Right cardiac atrium (tissue), 5 donors: ENCODE measurements around the gene GABRB2. TPM values are rescaled to one million over a fixed set of nuclear protein-coding genes. Genes with fewer than 3 reads are reported as not detected.

Experiments
- ATAC-seq, 2 donors: fragments of 200-7000 bp; cut with Tn5 transposase; one replicate each; pipeline versions ENCODE4 v1.8.0 to v1.9.1; 2020; ENCODE audit warnings: moderate library complexity in 2 of 2, mild to moderate bottlenecking in 1 of 2
- DNase-seq, 3 donors: peaks; one replicate each; pipeline ENCODE4 v3.0.0-alpha.2; 2020
- H3K27ac ChIP-seq: one replicate; pipeline ENCODE4 v1.5.1; 2013; ENCODE audit warnings: mild to moderate bottlenecking, low read length, control low read depth, moderate library complexity
- H3K27me3 ChIP-seq: one replicate; pipeline ENCODE4 v1.6.1; 2013; ENCODE audit not compliant: control insufficient read depth, insufficient read depth
- H3K4me1 ChIP-seq: one replicate; pipeline ENCODE4 v1.6.1; 2013; ENCODE audit warnings: low read length; ENCODE audit not compliant: control insufficient read depth, insufficient read depth
- H3K4me3 ChIP-seq: one replicate; pipeline ENCODE4 v1.5.1; 2013; ENCODE audit warnings: low read length, control low read depth
- H3K9me3 ChIP-seq: one replicate; pipeline ENCODE4 v1.6.1; 2013; ENCODE audit warnings: low read length; ENCODE audit not compliant: control insufficient read depth
- WGBS: extraction: QIAGEN DNeasy Blood & Tissue Kit; methylation state at CpG from one replicate; pipeline ENCODE4 v1.1.7; 2013; 5-methylcytosine and 5-hydroxymethylcytosine counted together
- intact Hi-C, 4 donors: fragments of 100-400 bp; cut with DNase I; formaldehyde crosslinking; loops; one replicate each; pipeline versions ENCODE4 v1.11.0 to v1.14.0; 2022 to 2023
- polyA plus RNA-seq: library from polyadenylated mRNA; stranded (reverse); fragments of 200-250 nt; gene quantifications from one replicate; pipeline ENCODE4 v1.2.3, GENCODE V29; 2013
- total RNA-seq, 4 donors: library from RNA; stranded (reverse); fragmentation: NEBNext Ultra II Directional; extraction: Animal tissue kit (Norgen Biotek cat#: 25700); gene quantifications; one replicate each; pipeline ENCODE4 v1.2.1, GENCODE V29; 2021
- donor health status: healthy with polysubstance abuse.
- donor health status: DM: no; HTN: yes; CAD: no.
- donor health status: DM: no; HTN: no; CAD: no.
- donor health status: DM: no; HTN: yes; CAD: no; lungs with severe emphysema.
- donor health status: DM: yes; HTN: yes; CAD: no.

GABRB2 gene
- total and polyA plus RNA-seq, 5 donors: 0.02 to 0.53 (median 0.11) TPM

DNA sequence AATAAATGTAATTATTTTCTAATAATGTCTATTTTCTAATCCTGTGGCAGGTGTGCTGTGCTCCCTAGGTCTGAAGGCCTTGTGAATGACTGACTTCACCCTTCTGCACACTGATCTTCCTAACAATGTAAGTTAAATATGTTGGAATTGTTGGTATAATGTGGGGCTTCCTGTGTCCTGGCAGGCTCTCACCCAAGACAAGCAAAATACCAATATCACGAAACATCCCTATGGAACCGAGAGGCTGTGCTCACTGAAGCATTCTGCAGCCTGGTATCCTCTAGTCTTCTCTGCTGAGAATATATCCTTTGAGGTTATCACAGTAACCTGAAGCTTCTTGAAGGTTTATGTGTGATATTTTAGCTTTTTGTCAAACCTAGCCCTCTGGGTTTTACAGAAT is 159.4 kb downstream of the GABRB2 start:
- WGBS: 84% methylated on average over 2 of the region's 2 CpGs
- Histone ChIP-seq H3K27me3 (no peaks in the 10 kb centered on the region), H3K9me3 (no peaks in the 10 kb centered on the region), H3K4me1 (peaks cover 1% of the 10 kb centered on the region), H3K4me3 (no peak overlapping the region), H3K27ac (no peak overlapping the region)
- DNase-seq (no peak), ATAC-seq (no peak)
- intact Hi-C loops: no loop called here

DNA sequence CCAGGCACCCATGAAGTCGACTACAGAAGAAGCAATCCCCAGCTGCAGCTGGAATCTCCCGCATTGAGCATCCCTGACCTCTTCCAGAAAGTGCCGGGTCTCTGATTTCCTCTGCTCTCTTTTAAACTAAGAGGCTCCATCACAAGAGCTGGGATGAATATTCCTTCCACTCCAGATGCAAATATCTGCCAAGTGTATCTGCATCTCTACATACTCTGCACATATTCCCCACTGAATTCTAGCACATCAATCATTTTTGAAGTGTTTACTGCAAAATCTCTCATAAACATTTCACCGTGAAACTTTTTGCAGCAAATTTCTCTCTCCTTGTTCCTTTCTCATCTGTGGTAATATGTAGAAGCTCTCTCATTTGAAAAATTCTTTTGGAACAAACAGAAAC is 161.5 kb downstream of the GABRB2 start:
- WGBS: 50% methylated on average over 4 of the region's 4 CpGs
- H3K9me3 ChIP-seq: no peaks in the 10 kb centered on the region
- intact Hi-C loops: no loop called here
- DNase-seq (no peak), ATAC-seq (no peak)
- H3K4me3 ChIP-seq: no peak overlapping the region
- no peaks in the 10 kb centered on the region for H3K27me3 ChIP-seq
- peaks cover 1% of the 10 kb centered on the region for H3K4me1 ChIP-seq
- no peak overlapping the region for H3K27ac ChIP-seq

DNA sequence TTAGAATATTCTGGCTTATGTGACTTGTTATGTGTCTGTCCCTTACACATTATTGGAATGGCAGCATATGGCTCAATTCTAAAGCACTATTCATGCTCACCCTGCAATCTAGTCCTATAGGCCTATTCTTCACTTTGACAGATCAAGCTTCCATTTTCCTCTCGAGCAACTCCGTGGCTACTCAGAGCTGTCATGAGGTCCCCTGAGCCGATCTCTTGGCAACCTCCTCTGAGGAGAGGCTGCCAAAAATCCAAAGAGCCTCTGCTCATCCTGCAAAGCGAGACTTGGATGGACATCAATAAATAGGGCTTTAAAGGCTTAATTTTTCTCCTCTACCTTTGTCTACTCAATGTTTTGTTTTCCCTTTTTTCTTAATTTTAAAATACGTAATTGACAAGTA is 163.8 kb downstream of the GABRB2 start:
- intact Hi-C loops: no loop called here
- no peaks in the 10 kb centered on the region for H3K27me3 ChIP-seq
- 35% methylated on average over 5 of the region's 5 CpGs for WGBS
- DNase-seq: no peak
- peaks cover 1% of the 10 kb centered on the region for H3K4me1 ChIP-seq
- H3K4me3 ChIP-seq: no peak overlapping the region
- H3K9me3 ChIP-seq: no peaks in the 10 kb centered on the region
- ATAC-seq: no peak
- no peak overlapping the region for H3K27ac ChIP-seq

DNA sequence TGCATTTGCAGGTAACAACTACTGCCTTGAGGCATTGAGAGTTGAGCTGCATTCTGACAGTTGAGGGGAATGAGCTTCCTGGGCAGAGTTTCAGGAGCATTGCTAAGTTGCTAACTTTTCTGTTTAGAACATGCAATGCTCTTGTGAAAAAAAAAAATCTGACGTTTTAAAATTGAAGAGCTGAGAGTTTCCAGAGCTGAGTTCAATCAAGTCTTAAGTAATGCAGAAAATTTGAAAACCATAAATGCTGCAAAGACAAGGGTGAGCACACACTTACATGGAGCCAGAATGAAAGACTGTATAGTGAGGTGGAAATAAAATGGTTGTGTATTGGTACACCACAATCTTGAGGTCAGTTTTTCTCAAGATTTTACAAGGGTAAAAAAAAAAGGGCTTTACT is 166.0 kb downstream of the GABRB2 start:
- DNase-seq (no peak), ATAC-seq (no peak)

DNA sequence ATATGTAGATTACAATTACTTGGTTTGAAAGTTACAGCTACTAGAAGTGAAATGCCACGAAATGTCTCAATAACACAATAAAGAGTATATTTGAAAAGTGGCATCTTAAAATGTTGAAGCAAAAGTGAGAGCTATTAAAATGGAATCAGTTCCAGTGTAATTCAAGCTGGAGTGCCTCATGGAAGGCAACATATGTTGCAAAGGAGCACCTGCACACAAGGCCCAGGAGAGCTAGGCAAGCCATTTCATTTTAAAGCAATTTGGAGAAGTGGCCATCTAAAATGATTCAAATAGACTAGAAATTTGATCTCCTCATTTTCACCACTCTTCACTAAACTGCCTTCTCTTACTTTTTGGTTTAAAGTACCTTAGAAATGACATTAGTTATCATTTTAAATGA is 167.8 kb downstream of the GABRB2 start:
- 83% methylated on average over 1 of the region's 1 CpG for WGBS
- Histone ChIP-seq H3K9me3 (no peaks in the 10 kb centered on the region), H3K4me3 (no peak overlapping the region), H3K27ac (no peak overlapping the region), H3K27me3 (no peaks in the 10 kb centered on the region), H3K4me1 (peaks cover 1% of the 10 kb centered on the region)
- DNase-seq (no peak), ATAC-seq (no peak)
- intact Hi-C loops: no loop called here

More for the DNA sequence above, 166.0 kb downstream of the GABRB2 start:
- no peaks in the 10 kb centered on the region for H3K27me3 ChIP-seq
- H3K9me3 ChIP-seq: no peaks in the 10 kb centered on the region
- no peak overlapping the region for H3K27ac ChIP-seq
- peaks cover 1% of the 10 kb centered on the region for H3K4me1 ChIP-seq
- no peak overlapping the region for H3K4me3 ChIP-seq
- intact Hi-C loops: no loop called here
- 22% methylated on average over 1 of the region's 1 CpG for WGBS

DNA sequence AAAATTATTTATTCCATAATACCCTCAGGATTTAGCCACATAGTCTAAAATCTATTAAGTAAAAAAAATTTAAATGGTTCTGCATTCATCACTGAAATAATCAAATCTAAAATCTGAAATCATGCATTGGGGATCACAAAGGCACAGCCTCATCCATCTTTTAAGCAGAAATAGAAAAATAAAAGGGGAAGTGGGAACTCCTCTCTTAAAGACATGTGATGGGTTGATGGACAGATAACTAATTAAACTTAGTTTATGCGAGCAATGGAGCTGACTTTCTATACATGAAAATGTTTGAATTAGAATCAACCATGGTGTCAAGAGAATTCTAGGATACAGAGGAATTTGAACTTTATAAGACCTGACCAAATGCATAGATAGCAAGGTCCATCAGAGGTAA is 170.5 kb downstream of the GABRB2 start:
- no peaks in the 10 kb centered on the region for H3K4me1 ChIP-seq
- no peaks in the 10 kb centered on the region for H3K9me3 ChIP-seq
- ATAC-seq (no peak), DNase-seq (no peak)
- H3K27ac ChIP-seq: no peak overlapping the region
- no peaks in the 10 kb centered on the region for H3K27me3 ChIP-seq
- WGBS: 93% methylated on average over 1 of the region's 1 CpG
- no peak overlapping the region for H3K4me3 ChIP-seq
- intact Hi-C loops: no loop called here

DNA sequence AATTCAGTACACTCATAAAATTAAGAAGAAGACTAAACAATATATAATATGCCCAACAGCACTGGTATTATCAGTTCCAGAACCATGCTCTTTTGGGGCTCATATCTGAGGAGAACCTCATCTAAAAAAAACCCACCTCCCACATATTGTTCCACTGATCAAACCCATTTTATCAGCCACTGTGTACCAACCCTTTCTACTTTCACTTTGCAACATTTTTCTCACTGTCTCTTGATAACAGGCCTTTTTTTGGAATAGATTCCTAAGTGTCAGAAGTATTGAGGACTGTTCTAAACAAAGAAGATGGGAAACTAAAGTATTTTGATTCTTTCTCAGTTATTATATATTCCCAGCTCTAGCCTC is 173.2 kb downstream of the GABRB2 start:
- no peak overlapping the region for H3K4me3 ChIP-seq
- DNase-seq (no peak), ATAC-seq (no peak)
- no peaks in the 10 kb centered on the region for H3K27me3 ChIP-seq
- H3K4me1 ChIP-seq: no peaks in the 10 kb centered on the region
- H3K27ac ChIP-seq: no peak overlapping the region
- intact Hi-C loops: no loop called here
- H3K9me3 ChIP-seq: no peaks in the 10 kb centered on the region

DNA sequence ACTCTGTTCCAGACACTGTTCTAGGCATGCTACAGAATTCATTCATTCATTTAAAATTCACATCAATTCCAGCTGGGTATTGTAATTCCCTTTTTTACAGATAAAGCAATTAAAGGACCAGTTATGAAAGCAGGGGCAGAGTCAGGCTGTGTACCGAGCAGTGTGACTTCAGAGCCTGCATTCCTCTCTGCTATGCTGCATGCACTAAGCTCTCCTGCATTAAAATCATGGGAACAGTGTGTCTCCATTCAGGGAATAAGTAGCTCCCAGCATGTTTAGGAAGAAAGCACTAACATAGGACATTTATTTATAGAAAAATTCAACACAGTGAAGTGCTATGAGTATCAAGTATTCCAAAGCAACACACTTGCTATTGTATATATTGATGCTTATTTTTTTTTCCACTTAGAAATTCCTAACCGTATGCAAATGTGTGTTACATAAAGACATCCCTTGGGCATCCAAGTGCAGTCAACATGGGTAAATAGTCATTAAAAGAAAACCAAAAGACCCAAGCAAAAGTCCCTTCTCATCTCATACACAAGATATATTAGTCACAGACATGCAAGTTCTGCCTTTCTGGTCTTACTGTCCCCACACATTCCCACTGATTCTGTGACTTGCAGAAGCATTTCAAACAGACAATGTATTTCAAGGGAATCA is 173.7 kb downstream of the GABRB2 start:
- Histone ChIP-seq H3K4me3 (no peak overlapping the region), H3K9me3 (no peaks in the 10 kb centered on the region), H3K4me1 (no peaks in the 10 kb centered on the region), H3K27me3 (no peaks in the 10 kb centered on the region), H3K27ac (no peak overlapping the region)
- 22% methylated on average over 2 of the region's 2 CpGs for WGBS
- no peak for DNase-seq
- no peak for ATAC-seq
- intact Hi-C loops: no loop called here

DNA sequence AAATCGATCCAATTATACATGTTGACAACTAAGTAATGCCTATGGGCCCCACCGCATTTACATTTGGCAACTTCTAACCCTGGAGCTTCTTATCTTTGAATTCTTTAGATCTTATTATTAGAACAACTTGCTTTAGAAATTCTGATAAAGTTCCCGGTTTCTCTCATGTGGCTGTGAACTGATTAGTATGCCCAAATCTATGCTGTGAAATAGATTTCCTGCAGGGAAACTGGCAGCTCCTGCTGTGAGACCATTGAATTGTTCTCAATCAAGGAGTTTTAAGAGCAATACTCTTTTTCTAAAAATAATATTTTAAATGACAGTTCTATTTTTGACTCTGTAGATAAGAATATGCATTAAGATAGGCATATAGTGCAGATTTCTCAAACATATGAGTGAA is 177.5 kb downstream of the GABRB2 start:
- no peak overlapping the region for H3K27ac ChIP-seq
- ATAC-seq: no peak
- 11% methylated on average over 3 of the region's 3 CpGs for WGBS
- no peaks in the 10 kb centered on the region for H3K4me1 ChIP-seq
- no peaks in the 10 kb centered on the region for H3K9me3 ChIP-seq
- intact Hi-C loops: no loop called here
- no peaks in the 10 kb centered on the region for H3K27me3 ChIP-seq
- no peak overlapping the region for H3K4me3 ChIP-seq
- DNase-seq: no peak

DNA sequence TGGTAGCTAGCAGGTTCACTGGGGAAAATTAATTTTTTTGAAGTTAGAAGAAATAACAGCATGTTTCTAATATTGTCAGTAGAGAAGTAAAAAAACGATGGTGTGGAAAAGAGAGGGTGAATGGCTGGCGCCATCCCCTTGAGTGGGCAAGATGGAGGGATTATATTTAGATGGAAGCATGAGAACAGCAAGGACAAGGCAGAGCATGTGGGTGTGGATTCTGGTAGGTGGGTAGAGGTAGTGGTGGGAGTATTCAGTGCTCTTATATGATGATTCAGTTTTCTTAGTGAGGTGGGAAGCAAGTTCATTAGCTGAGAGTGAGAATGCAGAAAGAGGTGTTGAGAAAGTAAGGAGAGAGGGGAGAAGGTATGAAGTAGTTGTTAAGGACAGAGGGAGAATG is 188.1 kb downstream of the GABRB2 start:
- H3K4me3 ChIP-seq: no peak overlapping the region
- ATAC-seq (no peak), DNase-seq (no peak)
- intact Hi-C loops: no loop called here
- WGBS: 85% methylated on average over 2 of the region's 2 CpGs
- H3K27ac ChIP-seq: no peak overlapping the region
- no peaks in the 10 kb centered on the region for H3K4me1 ChIP-seq
- H3K27me3 ChIP-seq: no peaks in the 10 kb centered on the region
- no peaks in the 10 kb centered on the region for H3K9me3 ChIP-seq

DNA sequence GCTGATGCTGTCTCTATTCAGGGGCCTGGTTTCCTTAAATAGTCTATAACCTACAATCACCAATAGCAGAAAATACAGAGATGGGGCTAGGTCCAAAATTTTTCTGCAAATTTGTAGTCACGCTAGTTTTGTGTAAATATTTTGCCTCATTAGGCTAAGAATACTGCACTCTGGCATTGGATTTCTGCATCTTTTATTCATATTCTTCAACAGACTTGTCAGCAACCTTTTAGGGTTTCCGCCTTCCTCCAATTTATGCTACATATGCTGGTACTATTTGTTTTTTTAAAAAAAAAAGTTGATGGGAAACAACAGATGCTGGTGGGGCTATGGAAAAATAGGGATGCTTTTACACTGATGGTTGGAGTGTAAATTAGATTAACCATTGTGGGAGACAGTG is 202.3 kb downstream of the GABRB2 start:
- intact Hi-C loops: no loop called here

DNA sequence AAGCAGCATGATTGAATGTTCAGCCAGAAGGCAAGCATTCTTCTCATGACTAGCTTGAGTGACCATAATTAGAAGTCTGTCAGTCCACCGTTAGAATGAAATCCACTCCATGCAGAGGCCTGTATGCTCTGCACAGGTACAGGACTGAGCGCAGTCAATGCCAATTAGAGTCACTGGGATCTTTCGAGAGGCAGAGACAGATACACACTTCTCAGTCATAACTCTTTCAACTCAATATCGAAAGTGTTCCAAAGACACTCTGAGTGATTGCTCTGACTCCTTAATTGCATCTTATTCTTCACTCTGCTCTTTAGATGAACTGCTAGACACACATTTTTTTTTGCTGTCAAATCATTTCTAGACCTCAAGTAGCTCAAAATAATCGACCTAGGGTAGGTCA is 203.6 kb downstream of the GABRB2 start:
- H3K27me3 ChIP-seq: no peaks in the 10 kb centered on the region
- DNase-seq: no peak
- no peaks in the 10 kb centered on the region for H3K9me3 ChIP-seq
- WGBS: 72% methylated on average over 5 of the region's 5 CpGs
- intact Hi-C loops: no loop called here
- H3K4me1 ChIP-seq: no peaks in the 10 kb centered on the region
- H3K27ac ChIP-seq: no peak overlapping the region
- ATAC-seq: no peak
- H3K4me3 ChIP-seq: no peak overlapping the region

More for the DNA sequence above, 202.3 kb downstream of the GABRB2 start:
- 87% methylated on average over 2 of the region's 2 CpGs for WGBS
- no peaks in the 10 kb centered on the region for H3K4me1 ChIP-seq
- no peak overlapping the region for H3K4me3 ChIP-seq
- no peaks in the 10 kb centered on the region for H3K9me3 ChIP-seq
- no peaks in the 10 kb centered on the region for H3K27me3 ChIP-seq
- no peak for ATAC-seq
- H3K27ac ChIP-seq: no peak overlapping the region
- no peak for DNase-seq
